HG02798 (cell line): ENCODE data around the gene PCDHGA1.

Experiments
- ATAC-seq: cut with Tn5 transposase; IDR thresholded peaks from one replicate; pipeline ENCODE4 v1.9.1; 2021; ENCODE audit warnings: mild to moderate bottlenecking; ENCODE audit not compliant: unreplicated experiment, poor library complexity

The PCDHGA1 gene

GRCh38 chr5:141524604-141525597 is 194.6 kb downstream of the PCDHGA1 start:
- peak; percentile 86 for ATAC-seq

- ATAC-seq: no peak
These were observed 195.3 kb downstream of the PCDHGA1 start for GRCh38 chr5:141525653-141526052.

GRCh38 chr5:141527426-141527825 is 197.1 kb downstream of the PCDHGA1 start:
- ATAC-seq: no peak

- ATAC-seq: no peak
These were observed 198.1 kb downstream of the PCDHGA1 start for GRCh38 chr5:141528291-141528984.

DNA sequence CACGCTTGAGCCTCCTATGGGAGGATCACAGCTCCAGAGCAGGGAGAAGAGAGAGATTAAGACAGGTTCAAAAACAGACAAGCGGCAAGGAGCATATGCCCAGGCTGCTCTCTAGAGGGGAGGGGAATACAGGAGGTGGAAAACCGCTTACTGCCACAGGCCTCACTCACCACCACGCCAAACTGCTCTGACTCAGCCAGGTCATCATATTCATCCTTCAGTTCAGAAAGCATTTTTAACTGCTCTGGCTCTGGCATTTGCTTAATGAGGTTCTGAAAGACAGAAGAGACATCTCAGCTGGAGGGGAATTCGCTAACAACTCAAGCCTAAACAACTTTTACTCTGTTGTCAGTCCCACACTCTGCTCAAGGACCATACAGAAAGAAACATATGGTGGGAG is 198.7 kb downstream of the PCDHGA1 start:
- peak; percentile 51 for ATAC-seq

- peak; percentile 30 for ATAC-seq
These were observed 199.6 kb downstream of the PCDHGA1 start for GRCh38 chr5:141529873-141530272.

GRCh38 chr5:141532726-141533125 is 202.4 kb downstream of the PCDHGA1 start:
- ATAC-seq: no peak

- ATAC-seq: no peak
These were observed 203.6 kb downstream of the PCDHGA1 start for GRCh38 chr5:141533897-141534296.

GRCh38 chr5:141534492-141535213 is 204.3 kb downstream of the PCDHGA1 start:
- no peak for ATAC-seq

GRCh38 chr5:141543053-141543452 is 212.7 kb downstream of the PCDHGA1 start:
- ATAC-seq: no peak

GRCh38 chr5:141547488-141547887 is 217.2 kb downstream of the PCDHGA1 start:
- no peak for ATAC-seq

GRCh38 chr5:141547921-141548320 is 217.6 kb downstream of the PCDHGA1 start:
- ATAC-seq: no peak

DNA sequence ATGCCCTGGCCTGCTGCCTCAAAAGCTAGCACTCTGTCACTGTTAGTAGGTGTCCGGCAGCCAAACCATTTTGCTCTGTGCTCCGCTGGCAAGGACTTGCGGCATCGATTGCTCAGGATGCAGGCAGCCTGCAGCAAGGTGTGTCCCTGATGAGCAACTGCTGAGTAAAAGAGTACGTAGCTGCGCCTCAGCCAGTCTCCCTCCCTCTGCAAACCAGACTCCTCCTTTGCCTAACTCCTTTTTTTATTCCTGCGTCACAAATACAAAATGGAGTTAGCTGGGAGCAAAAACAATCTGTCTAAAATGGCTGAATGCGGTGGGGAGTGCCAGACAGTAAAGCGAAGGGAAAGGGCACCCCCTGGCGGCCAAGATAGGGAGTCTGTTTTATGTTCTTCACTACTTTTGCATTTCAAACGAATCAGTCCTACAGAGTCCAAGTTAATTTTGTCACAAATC is 227.4 kb downstream of the PCDHGA1 start:
- peak; percentile 73 for ATAC-seq

GRCh38 chr5:141558150-141558549 is 227.8 kb downstream of the PCDHGA1 start:
- ATAC-seq: no peak

GRCh38 chr5:141559461-141559860 is 229.1 kb downstream of the PCDHGA1 start:
- no peak for ATAC-seq

GRCh38 chr5:141560151-141560550 is 229.8 kb downstream of the PCDHGA1 start:
- no peak for ATAC-seq

DNA sequence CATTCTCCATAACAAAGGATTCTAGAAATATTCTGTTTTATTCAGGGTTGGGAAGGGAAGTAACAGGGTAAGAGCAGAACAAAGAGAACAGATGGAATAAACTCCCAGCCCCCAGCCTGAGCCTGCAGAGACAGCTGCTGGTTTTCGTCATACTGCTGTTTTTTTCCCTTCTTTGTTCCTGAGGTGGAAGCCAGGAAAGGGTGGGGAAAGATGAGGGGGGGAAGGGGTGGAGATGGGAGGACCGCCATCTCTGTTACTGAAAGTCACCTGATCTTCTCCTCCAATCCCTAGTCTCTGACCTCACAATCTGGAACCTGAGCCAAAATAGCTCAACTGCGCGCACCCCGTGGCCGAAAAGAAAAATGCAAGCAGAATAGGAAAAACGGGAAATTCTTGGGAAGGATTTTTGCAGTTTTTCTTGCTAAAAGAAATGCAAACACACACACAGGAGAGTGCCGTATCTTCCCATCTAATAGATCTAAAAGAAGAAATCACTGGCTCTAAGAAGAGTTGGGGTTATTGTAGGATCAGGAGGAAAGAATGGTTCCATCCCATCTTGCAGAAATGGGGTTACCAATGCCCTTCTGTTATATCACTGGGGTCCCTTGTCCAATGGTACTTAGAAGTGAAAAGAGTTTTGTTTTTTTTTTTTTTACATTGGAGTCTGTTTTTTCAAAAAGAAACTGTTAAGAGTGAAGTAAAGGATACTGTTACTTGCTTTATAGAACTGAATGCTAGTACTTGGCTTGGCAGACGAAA is 230.6 kb downstream of the PCDHGA1 start:
- ATAC-seq: no peak
